Activated CD4-positive, alpha-beta T cell treated with anti-CD3 and anti-CD28 coated beads, Interleukin-2, Interleukin-4, amounts not matched to agents 100 ng/mL and 50 ng/mL, durations not matched to agents 16 hours and 8 hours (primary cell): ENCODE measurements around the gene NKAIN2.
"Not testable (repeated sequence)": the region's sequence is repeated elsewhere in the genome, so short reads cannot be mapped to it uniquely, and the experiment has no call there.

Source experiments
- DNase-seq: peaks from one replicate; pipeline ENCODE4 v3.0.0-alpha.2; 2020; ENCODE audit warnings: low spot score

Gene NKAIN2

GRCh38 chr6:124090491-124090890 is 286.8 kb downstream of the NKAIN2 start:
- no peak for DNase-seq

GRCh38 chr6:124099520-124099919 is 295.9 kb downstream of the NKAIN2 start:
- DNase-seq: no peak

- no peak for DNase-seq
These were observed 306.8 kb downstream of the NKAIN2 start for GRCh38 chr6:124110514-124110913.

GRCh38 chr6:124119596-124119995 is 315.9 kb downstream of the NKAIN2 start:
- DNase-seq: no peak

GRCh38 chr6:124123617-124124209 is 320.0 kb downstream of the NKAIN2 start:
- no peak for DNase-seq

- no peak for DNase-seq
These were observed 327.6 kb downstream of the NKAIN2 start for GRCh38 chr6:124131259-124131658.

- DNase-seq: no peak
These were observed 328.1 kb downstream of the NKAIN2 start for GRCh38 chr6:124131779-124132178.

- no peak for DNase-seq
These were observed 328.6 kb downstream of the NKAIN2 start for GRCh38 chr6:124132256-124132655.

GRCh38 chr6:124142852-124143251 is 339.2 kb downstream of the NKAIN2 start:
- DNase-seq: no peak

GRCh38 chr6:124143435-124143834 is 339.8 kb downstream of the NKAIN2 start:
- DNase-seq: no peak

- DNase-seq: no peak
These were observed 344.0 kb downstream of the NKAIN2 start for GRCh38 chr6:124147621-124148020.

GRCh38 chr6:124148236-124148957 is 344.7 kb downstream of the NKAIN2 start:
- no peak for DNase-seq

GRCh38 chr6:124149646-124150045 is 346.0 kb downstream of the NKAIN2 start:
- no peak for DNase-seq

GRCh38 chr6:124158024-124158423 is 354.4 kb downstream of the NKAIN2 start:
- no peak for DNase-seq

GRCh38 chr6:124163676-124164075 is 360.0 kb downstream of the NKAIN2 start:
- DNase-seq: no peak

- no peak for DNase-seq
These were observed 360.7 kb downstream of the NKAIN2 start for GRCh38 chr6:124164343-124164742.

- not testable (repeated sequence) for DNase-seq
These were observed 363.6 kb downstream of the NKAIN2 start for GRCh38 chr6:124167249-124167648.

GRCh38 chr6:124190256-124190655 is 386.6 kb downstream of the NKAIN2 start:
- DNase-seq: no peak

- DNase-seq: no peak
These were observed 389.5 kb downstream of the NKAIN2 start for GRCh38 chr6:124193132-124193531.

- DNase-seq: no peak
These were observed 393.5 kb downstream of the NKAIN2 start for GRCh38 chr6:124197148-124197547.

- no peak for DNase-seq
These were observed 395.6 kb downstream of the NKAIN2 start for GRCh38 chr6:124199286-124199685.

- no peak for DNase-seq
These were observed 397.0 kb downstream of the NKAIN2 start for GRCh38 chr6:124200661-124201060.

- DNase-seq: no peak
These were observed 399.6 kb downstream of the NKAIN2 start for GRCh38 chr6:124203101-124203811.
